IPS-NIHi7 (cell line): Measurements from ENCODE around the gene SLC25A41.
A peak's percentile ranks its signal among the peaks of the same experiment; 100 is the strongest.
"Not testable (repeated sequence)": the region's sequence is repeated elsewhere in the genome, so short reads cannot be mapped to it uniquely, and the experiment has no call there.

Experiments
- DNase-seq: peaks from one replicate; pipeline ENCODE4 v3.0.0; 2012; ENCODE audit warnings: mixed read lengths; ENCODE audit errors: extremely low spot score

SLC25A41 gene

GRCh38 chr19:6412061-6412446 lies 21.5 kb downstream of the SLC25A41 start:
- DNase-seq = no peak

- no peak for DNase-seq
Measured at GRCh38 chr19:6409346-6409745, 24.2 kb downstream of the SLC25A41 start.

- DNase-seq = no peak
Measured at GRCh38 chr19:6406401-6406800, 27.2 kb downstream of the SLC25A41 start.

- no peak for DNase-seq
Measured at GRCh38 chr19:6402837-6403608, 30.5 kb downstream of the SLC25A41 start.

- no peak for DNase-seq
Measured at GRCh38 chr19:6402058-6402457, 31.5 kb downstream of the SLC25A41 start.

GRCh38 chr19:6400062-6400944 lies 33.3 kb downstream of the SLC25A41 start:
- DNase-seq = not testable (repeated sequence)

- DNase-seq = no peak
Measured at GRCh38 chr19:6396305-6396704, 37.3 kb downstream of the SLC25A41 start.

- DNase-seq = no peak
Measured at GRCh38 chr19:6394831-6395230, 38.7 kb downstream of the SLC25A41 start.

GRCh38 chr19:6393983-6394412 lies 39.6 kb downstream of the SLC25A41 start:
- DNase-seq = no peak

GRCh38 chr19:6393074-6393982 lies 40.2 kb downstream of the SLC25A41 start, which contains the start of gene GTF2F1:
Gene GTF2F1, minus strand, starts transcription at chr19:6393164. Its CDS starts 169 bp downstream, at chr19:6392995.
- peak; percentile 97 for DNase-seq

- no peak for DNase-seq
Measured at GRCh38 chr19:6392221-6393073, 41.1 kb downstream of the SLC25A41 start.

GRCh38 chr19:6387372-6387771 lies 46.2 kb downstream of the SLC25A41 start:
- no peak for DNase-seq

GRCh38 chr19:6384381-6384780 lies 49.2 kb downstream of the SLC25A41 start:
- no peak for DNase-seq

- no peak for DNase-seq
Measured at GRCh38 chr19:6383188-6383587, 50.4 kb downstream of the SLC25A41 start.

GRCh38 chr19:6381030-6381750 lies 52.4 kb downstream of the SLC25A41 start:
- DNase-seq = no peak

GRCh38 chr19:6379744-6380143 lies 53.8 kb downstream of the SLC25A41 start:
- DNase-seq = no peak

GRCh38 chr19:6378486-6378885 lies 55.1 kb downstream of the SLC25A41 start:
- no peak for DNase-seq

GRCh38 chr19:6378041-6378440 lies 55.5 kb downstream of the SLC25A41 start:
- DNase-seq = no peak

GRCh38 chr19:6376512-6377190 lies 56.9 kb downstream of the SLC25A41 start:
- no peak for DNase-seq
